ENCODE results near the gene PRR9. TPM values are rescaled to one million over a fixed set of nuclear protein-coding genes. Genes with fewer than 3 reads are reported as not detected.
"Not testable (repeated sequence)": the region's sequence is repeated elsewhere in the genome, so short reads cannot be mapped to it uniquely, and the experiment has no call there.

PRR9 gene
- total and polyA plus RNA-seq, 2 experiments from 2014 or later = not detected

GRCh38 chr1:153220606-153221303 is 3.4 kb downstream of the PRR9 start (continued):
- no peak for TF ChIP-seq CTCF (conservative IDR thresholded peaks at IDR 0.05; ENCODE audit: low read depth in 2 of 2)
- TF ChIP-seq, protein P1, sequence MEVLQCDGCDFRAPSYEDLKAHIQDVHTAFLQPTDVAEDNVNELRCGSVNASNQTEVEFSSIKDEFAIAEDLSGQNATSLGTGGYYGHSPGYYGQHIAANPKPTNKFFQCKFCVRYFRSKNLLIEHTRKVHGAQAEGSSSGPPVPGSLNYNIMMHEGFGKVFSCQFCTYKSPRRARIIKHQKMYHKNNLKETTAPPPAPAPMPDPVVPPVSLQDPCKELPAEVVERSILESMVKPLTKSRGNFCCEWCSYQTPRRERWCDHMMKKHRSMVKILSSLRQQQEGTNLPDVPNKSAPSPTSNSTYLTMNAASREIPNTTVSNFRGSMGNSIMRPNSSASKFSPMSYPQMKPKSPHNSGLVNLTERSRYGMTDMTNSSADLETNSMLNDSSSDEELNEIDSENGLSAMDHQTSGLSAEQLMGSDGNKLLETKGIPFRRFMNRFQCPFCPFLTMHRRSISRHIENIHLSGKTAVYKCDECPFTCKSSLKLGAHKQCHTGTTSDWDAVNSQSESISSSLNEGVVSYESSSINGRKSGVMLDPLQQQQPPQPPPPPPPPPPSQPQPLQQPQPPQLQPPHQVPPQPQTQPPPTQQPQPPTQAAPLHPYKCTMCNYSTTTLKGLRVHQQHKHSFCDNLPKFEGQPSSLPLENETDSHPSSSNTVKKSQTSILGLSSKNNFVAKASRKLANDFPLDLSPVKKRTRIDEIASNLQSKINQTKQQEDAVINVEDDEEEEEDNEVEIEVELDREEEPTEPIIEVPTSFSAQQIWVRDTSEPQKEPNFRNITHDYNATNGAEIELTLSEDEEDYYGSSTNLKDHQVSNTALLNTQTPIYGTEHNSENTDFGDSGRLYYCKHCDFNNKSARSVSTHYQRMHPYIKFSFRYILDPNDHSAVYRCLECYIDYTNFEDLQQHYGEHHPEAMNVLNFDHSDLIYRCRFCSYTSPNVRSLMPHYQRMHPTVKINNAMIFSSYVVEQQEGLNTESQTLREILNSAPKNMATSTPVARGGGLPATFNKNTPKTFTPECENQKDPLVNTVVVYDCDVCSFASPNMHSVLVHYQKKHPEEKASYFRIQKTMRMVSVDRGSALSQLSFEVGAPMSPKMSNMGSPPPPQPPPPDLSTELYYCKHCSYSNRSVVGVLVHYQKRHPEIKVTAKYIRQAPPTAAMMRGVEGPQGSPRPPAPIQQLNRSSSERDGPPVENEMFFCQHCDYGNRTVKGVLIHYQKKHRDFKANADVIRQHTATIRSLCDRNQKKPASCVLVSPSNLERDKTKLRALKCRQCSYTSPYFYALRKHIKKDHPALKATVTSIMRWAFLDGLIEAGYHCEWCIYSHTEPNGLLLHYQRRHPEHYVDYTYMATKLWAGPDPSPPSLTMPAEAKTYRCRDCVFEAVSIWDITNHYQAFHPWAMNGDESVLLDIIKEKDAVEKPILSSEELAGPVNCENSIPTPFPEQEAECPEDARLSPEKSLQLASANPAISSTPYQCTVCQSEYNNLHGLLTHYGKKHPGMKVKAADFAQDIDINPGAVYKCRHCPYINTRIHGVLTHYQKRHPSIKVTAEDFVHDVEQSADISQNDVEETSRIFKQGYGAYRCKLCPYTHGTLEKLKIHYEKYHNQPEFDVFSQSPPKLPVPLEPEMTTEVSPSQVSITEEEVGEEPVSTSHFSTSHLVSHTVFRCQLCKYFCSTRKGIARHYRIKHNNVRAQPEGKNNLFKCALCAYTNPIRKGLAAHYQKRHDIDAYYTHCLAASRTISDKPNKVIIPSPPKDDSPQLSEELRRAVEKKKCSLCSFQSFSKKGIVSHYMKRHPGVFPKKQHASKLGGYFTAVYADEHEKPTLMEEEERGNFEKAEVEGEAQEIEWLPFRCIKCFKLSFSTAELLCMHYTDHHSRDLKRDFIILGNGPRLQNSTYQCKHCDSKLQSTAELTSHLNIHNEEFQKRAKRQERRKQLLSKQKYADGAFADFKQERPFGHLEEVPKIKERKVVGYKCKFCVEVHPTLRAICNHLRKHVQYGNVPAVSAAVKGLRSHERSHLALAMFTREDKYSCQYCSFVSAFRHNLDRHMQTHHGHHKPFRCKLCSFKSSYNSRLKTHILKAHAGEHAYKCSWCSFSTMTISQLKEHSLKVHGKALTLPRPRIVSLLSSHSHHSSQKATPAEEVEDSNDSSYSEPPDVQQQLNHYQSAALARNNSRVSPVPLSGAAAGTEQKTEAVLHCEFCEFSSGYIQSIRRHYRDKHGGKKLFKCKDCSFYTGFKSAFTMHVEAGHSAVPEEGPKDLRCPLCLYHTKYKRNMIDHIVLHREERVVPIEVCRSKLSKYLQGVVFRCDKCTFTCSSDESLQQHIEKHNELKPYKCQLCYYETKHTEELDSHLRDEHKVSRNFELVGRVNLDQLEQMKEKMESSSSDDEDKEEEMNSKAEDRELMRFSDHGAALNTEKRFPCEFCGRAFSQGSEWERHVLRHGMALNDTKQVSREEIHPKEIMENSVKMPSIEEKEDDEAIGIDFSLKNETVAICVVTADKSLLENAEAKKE (CRISPR knock-in tag; IDR thresholded peaks at IDR 0.05) = no peak

DNA sequence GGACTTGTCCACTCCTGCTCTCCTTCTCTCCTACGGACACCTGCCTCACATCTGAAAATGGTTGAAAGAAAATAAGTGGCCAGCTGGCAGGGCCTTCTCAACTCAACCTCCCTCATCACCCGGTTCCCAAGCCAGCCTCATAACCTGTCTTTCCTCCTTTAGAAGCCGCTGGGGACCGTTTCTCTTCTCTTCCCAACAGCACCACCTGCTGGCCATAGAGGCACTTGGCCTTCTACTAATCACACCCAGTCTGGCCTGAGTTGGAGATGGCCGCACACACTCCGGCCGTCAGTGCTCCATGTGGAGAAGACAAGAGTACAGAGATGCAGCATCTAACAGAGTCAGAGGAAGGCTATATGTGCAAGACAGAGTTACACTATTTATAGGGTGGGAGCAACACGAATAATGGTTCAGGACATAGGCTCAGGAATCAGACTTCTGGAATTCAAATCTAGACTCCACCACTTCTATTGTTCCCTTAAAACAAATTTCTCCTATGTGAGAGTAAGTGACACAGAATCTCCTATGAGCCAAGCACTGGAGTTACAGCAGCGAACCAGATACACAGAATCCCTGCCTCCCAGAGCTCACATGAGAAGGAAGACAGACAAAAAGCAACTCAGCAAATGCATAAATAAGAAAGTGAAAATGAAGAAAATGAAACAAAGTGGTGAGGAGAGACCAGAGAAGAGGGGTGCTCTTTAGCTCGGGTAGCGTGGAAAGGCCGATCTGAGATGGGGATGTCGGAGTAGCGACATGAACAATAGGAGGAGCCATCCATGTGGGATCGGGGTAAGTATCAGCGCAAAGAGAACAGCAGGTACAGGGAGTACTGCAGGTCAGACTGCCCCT is 5.9 kb downstream of the PRR9 start:
- not testable (repeated sequence) for H3K27me3 ChIP-seq (ENCODE audit: insufficient read depth)

More for the DNA sequence above, 5.9 kb downstream of the PRR9 start:
- ATAC-seq (peak; percentile 99), DNase-seq (ENCODE audit: low spot score) (peak; percentile 83)
- H3K9me3 Mint-ChIP-seq; H3K27ac Mint-ChIP-seq; H3K27ac ChIP-seq (ENCODE audit: low read depth); H3K4me1 Mint-ChIP-seq; H3F3A ChIP-seq (replicated peaks; ENCODE audit: low read depth); H3K27me3 Mint-ChIP-seq (ENCODE audit: insufficient read depth, low read depth, poor library complexity); H3K4me3 ChIP-seq; H4K20me1 ChIP-seq (replicated peaks; ENCODE audit: insufficient read depth); H3K4me1 ChIP-seq (ENCODE audit: insufficient read depth); H3K79me2 ChIP-seq (replicated peaks; ENCODE audit: insufficient read depth); H3K4me2 ChIP-seq; H3K9me2 ChIP-seq (ENCODE audit: insufficient read depth); H3K36me3 ChIP-seq (ENCODE audit: insufficient read depth); H3K4me3 Mint-ChIP-seq; H3K36me3 Mint-ChIP-seq (ENCODE audit: low read depth): not testable (repeated sequence)
- peak overlapping the region; percentile 78 for H2AFZ ChIP-seq
- TF ChIP-seq CTCF (conservative IDR thresholded peaks at IDR 0.05; ENCODE audit: low read depth in 2 of 2) = peak; percentile 70 to 73
